HL-60 (cell line): Measurements from ENCODE around the gene RAB5IF.

ENCODE experiments used
- CTCF ChIP-seq: IDR thresholded peaks from one replicate; pipeline ENCODE4 v1.5.1; 2011; ENCODE audit warnings: low read length, control low read depth, inconsistent platforms; ENCODE audit not compliant: insufficient read depth
- POLR2AphosphoS5 ChIP-seq: IDR thresholded peaks from 2 replicates; pipeline ENCODE4 v1.6.1; 2012; ENCODE audit warnings: low read depth
- SPI1 ChIP-seq: IDR thresholded peaks from 2 replicates; pipeline ENCODE4 v1.6.1; 2012; ENCODE audit warnings: low read depth, mild to moderate bottlenecking, borderline replicate concordance

GRCh38 chr20:36624944-36625324, 19.4 kb downstream of the RAB5IF start:
- TF ChIP-seq POLR2AphosphoS5 (no peak), CTCF (no peak), SPI1 (no peak)
